GM12878 (cell line): ENCODE results near the gene KLF15. TPM values are rescaled to one million over a fixed set of nuclear protein-coding genes. Genes with fewer than 3 reads are reported as not detected.

ENCODE experiments used
- ATAC-seq: fragments of 200-7000 bp; cut with Tn5 transposase; 3 replicates; pipeline ENCODE4 v1.9.1; 2020; ENCODE audit warnings: mild to moderate bottlenecking, moderate library complexity
- BruUV-seq: library from RNA; stranded (reverse); fragments of 400-500 nt; replicated peaks from 2 replicates; lab custom pipeline; 2021; lab: Mats Ljungman, UMichigan
- CTCF ChIA-PET: fragments of 300-600 bp; sonication (Branson Sonifier 250); formaldehyde crosslinking; extraction: SDS; loops from one replicate; lab custom pipeline; 2021; ENCODE audit warnings: inconsistent platforms; lab: Yijun Ruan, JAX
- POLR2A ChIA-PET: fragments of 350-600 bp; formaldehyde crosslinking; extraction: SDS; loops from one replicate; lab custom pipeline; 2021; ENCODE audit warnings: inconsistent platforms; lab: Charles Lee
- RAD21 ChIA-PET: fragments of 300-600 bp; sonication (Branson Sonifier 250); formaldehyde crosslinking; loops from one replicate; lab custom pipeline; 2023; ENCODE audit warnings: antibody characterized with exemption; ENCODE audit not compliant: unreplicated experiment; lab: Charles Lee
- SMC1A ChIA-PET: fragments of 300-600 bp; sonication (Branson Sonifier 250); formaldehyde crosslinking; loops from one replicate; lab custom pipeline; 2023; ENCODE audit not compliant: unreplicated experiment, uncharacterized antibody; lab: Charles Lee
- DNase-seq: peaks from one replicate; pipeline ENCODE4 v3.0.0-alpha.2; 2011; ENCODE audit warnings: low read depth, low spot score
- FAIRE-seq: peaks from 3 replicates; lab custom pipeline; 2011; peaks lifted over from hg19 to GRCh38; lab: Jason Lieb, UNC
- H2AFZ ChIP-seq: 2 replicates; pipeline ENCODE4 v1.6.0; 2011; ENCODE audit warnings: low read depth, low read length, control low read depth; ENCODE audit not compliant: control insufficient read depth
- H3K27ac ChIP-seq: 2 replicates; pipeline ENCODE4 v1.5.1; 2011; ENCODE audit warnings: control low read depth; ENCODE audit not compliant: control insufficient read depth, insufficient read depth
- H3K27me3 ChIP-seq, 2 experiments: replicated peaks in 1 of 2; 2 replicates each; pipeline versions ENCODE4 v1.6.0 to v1.6.1; 2011; ENCODE audit warnings: low read length in 1 of 2; ENCODE audit not compliant: control insufficient read depth in 2 of 2, insufficient read depth in 2 of 2
- H3K36me3 ChIP-seq, 2 experiments: 2 replicates each; pipeline ENCODE4 v1.5.1; 2011; ENCODE audit warnings: low read length in 1 of 2; ENCODE audit not compliant: control insufficient read depth in 2 of 2, insufficient read depth in 2 of 2
- H3K4me1 ChIP-seq: 2 replicates; pipeline ENCODE4 v1.6.1; 2011; ENCODE audit warnings: mild to moderate bottlenecking, low read length, moderate library complexity, mixed read lengths; ENCODE audit not compliant: control insufficient read depth, insufficient read depth
- H3K4me2 ChIP-seq: 2 replicates; pipeline ENCODE4 v1.6.0; 2011; ENCODE audit warnings: control low read depth; ENCODE audit not compliant: control insufficient read depth, insufficient read depth
- H3K4me3 ChIP-seq: fragments of 200-600 bp; sonication (generic); 2 replicates; pipeline ENCODE4 v1.5.1; 2016
- H3K79me2 ChIP-seq: 2 replicates; pipeline ENCODE4 v1.6.0; 2011; ENCODE audit warnings: low read length; ENCODE audit not compliant: control insufficient read depth, insufficient read depth
- H3K9ac ChIP-seq: 2 replicates; pipeline ENCODE4 v1.8.0; 2011; ENCODE audit warnings: low read length, control low read depth, mixed read lengths; ENCODE audit not compliant: control insufficient read depth, insufficient read depth
- H3K9me3 ChIP-seq: replicated peaks from 3 replicates; pipeline ENCODE4 v1.5.1; 2011; ENCODE audit warnings: mild to moderate bottlenecking, low read length; ENCODE audit not compliant: control insufficient read depth, insufficient read depth
- H4K20me1 ChIP-seq: 2 replicates; pipeline ENCODE4 v1.6.0; 2011; ENCODE audit not compliant: control insufficient read depth, insufficient read depth
- BMI1 ChIP-seq: fragments of 450-650 bp; IDR thresholded peaks from 2 replicates; pipeline ENCODE4 v1.6.1; 2016; ENCODE audit warnings: mild to moderate bottlenecking, moderate library complexity, borderline replicate concordance
- WGBS: methylation state at CpG from one replicate; pipeline ENCODE4 v1.1.6; 2016; ENCODE audit warnings: low lambda C conversion rate; ENCODE audit not compliant: insufficient replicate concordance, insufficient coverage; ENCODE audit errors: missing lambda C conversion rate; 5-methylcytosine and 5-hydroxymethylcytosine counted together
- in situ Hi-C: fragments of 300-500 bp; cut with MboI; formaldehyde crosslinking; loops from 9 replicates; pipeline ENCODE4 v1.14.3; 2018; ENCODE audit warnings: mixed read lengths
- intact Hi-C: fragments of 100-400 bp; cut with micrococcal nuclease; formaldehyde crosslinking; loops from one replicate; pipeline ENCODE4 v1.14.2; 2022; ENCODE audit not compliant: unreplicated experiment
- polyA plus RNA-seq, 11 experiments: library from polyadenylated mRNA; depleted of rRNA in 4 of 11; unstranded in 6 of 11; stranded (reverse) in 5 of 11; fragments of >200 nt; fragmentation: Nextera tagmentation in 4 of 11; fragmentation: Illumina TruSeq in 1 of 11; extraction: Ambion mirVana in 4 of 11; extraction: Trizol in 1 of 11; gene quantifications; 1 replicate in 1 of 11; 2 replicates in 10 of 11; pipeline versions ENCODE4 v1.2.1 to v1.2.3, GENCODE V29; 2011 to 2016; ENCODE audit warnings: inconsistent platforms in 2 of 11, missing spikeins in 2 of 11, low read depth in 1 of 11
- total RNA-seq, 4 experiments: library from RNA; depleted of rRNA in 3 of 4; stranded (reverse); fragments of >200 nt in 3 of 4; fragmentation: Illumina TruSeq in 1 of 4; extraction: Trizol in 1 of 4; gene quantifications; 2 replicates each; pipeline versions ENCODE4 v1.2.1 to v1.2.3, GENCODE V29; 2013 to 2021
- TF ChIP-seq, protein P1 (sequence below): fragments of 450-650 bp; formaldehyde crosslinking; IDR thresholded peaks from 2 replicates; pipeline ENCODE4 v1.4.0; 2020; ENCODE audit warnings: mild to moderate bottlenecking, moderate library complexity

Gene KLF15
- total and polyA plus RNA-seq, 10 of the 15 experiments (the other 5 are each of a cell fraction or from before 2014, with no cell fraction given): 0.15 TPM; not detected in 9

- TF ChIP-seq, protein P1, sequence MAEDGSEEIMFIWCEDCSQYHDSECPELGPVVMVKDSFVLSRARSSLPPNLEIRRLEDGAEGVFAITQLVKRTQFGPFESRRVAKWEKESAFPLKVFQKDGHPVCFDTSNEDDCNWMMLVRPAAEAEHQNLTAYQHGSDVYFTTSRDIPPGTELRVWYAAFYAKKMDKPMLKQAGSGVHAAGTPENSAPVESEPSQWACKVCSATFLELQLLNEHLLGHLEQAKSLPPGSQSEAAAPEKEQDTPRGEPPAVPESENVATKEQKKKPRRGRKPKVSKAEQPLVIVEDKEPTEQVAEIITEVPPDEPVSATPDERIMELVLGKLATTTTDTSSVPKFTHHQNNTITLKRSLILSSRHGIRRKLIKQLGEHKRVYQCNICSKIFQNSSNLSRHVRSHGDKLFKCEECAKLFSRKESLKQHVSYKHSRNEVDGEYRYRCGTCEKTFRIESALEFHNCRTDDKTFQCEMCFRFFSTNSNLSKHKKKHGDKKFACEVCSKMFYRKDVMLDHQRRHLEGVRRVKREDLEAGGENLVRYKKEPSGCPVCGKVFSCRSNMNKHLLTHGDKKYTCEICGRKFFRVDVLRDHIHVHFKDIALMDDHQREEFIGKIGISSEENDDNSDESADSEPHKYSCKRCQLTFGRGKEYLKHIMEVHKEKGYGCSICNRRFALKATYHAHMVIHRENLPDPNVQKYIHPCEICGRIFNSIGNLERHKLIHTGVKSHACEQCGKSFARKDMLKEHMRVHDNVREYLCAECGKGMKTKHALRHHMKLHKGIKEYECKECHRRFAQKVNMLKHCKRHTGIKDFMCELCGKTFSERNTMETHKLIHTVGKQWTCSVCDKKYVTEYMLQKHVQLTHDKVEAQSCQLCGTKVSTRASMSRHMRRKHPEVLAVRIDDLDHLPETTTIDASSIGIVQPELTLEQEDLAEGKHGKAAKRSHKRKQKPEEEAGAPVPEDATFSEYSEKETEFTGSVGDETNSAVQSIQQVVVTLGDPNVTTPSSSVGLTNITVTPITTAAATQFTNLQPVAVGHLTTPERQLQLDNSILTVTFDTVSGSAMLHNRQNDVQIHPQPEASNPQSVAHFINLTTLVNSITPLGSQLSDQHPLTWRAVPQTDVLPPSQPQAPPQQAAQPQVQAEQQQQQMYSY: no peak
Measured at GRCh38 chr3:126339466-126339865, 17.7 kb downstream of the KLF15 start (continued).

- Histone ChIP-seq H3K4me1 (no peaks in the 10 kb centered on the region), H4K20me1 (no peaks in the 10 kb centered on the region), H3K27me3 (no peaks in the 10 kb centered on the region; a peak in 1 of 4 replicates), H3K9me3 (no peaks in the 10 kb centered on the region), H3K4me3 (no peak overlapping the region), H3K9ac (no peak overlapping the region), H2AFZ (no peak overlapping the region), H3K4me2 (no peak overlapping the region), H3K27ac (no peak overlapping the region), H3K36me3 (no peaks in the 10 kb centered on the region), H3K79me2 (no peaks in the 10 kb centered on the region)
- RAD21 ChIA-PET: no interaction called here
- intact Hi-C loops (no loop called here), in situ Hi-C loops (no loop called here)
- DNase-seq: no peak
- ATAC-seq: no peak
- SMC1A ChIA-PET: no interaction called here
- CTCF ChIA-PET: no interaction called here
- POLR2A ChIA-PET: no interaction called here
- no TSS peak for BruUV-seq
- FAIRE-seq: no peak
- no peak for TF ChIP-seq BMI1
- 44% methylated on average over 13 of the region's 15 CpGs for WGBS
Measured at GRCh38 chr3:126338790-126339288, 18.4 kb downstream of the KLF15 start.
